WTC11 (cell line): ENCODE data around the gene KIF4B. TPM values are rescaled to one million over a fixed set of nuclear protein-coding genes. Genes with fewer than 3 reads are reported as not detected.

Experiments
- ATAC-seq: fragments of 200-7000 bp; cut with Tn5 transposase; 2 replicates; pipeline ENCODE4 v1.10.0; 2021; ENCODE audit warnings: mild to moderate bottlenecking, moderate library complexity
- Bru-seq: library from RNA; stranded (reverse); fragments of 400-500 nt; gene quantifications from one replicate; lab custom pipeline; 2021; lab: Mats Ljungman, UMichigan
- CTCF ChIA-PET: fragments of 300-600 bp; sonication (Branson Sonifier 250); formaldehyde crosslinking; loops from one replicate; lab custom pipeline; 2021; ENCODE audit warnings: antibody characterized with exemption; lab: Charles Lee
- POLR2A ChIA-PET: fragments of 350-600 bp; sonication (Branson Sonifier 250); formaldehyde crosslinking; loops from one replicate; lab custom pipeline; 2021; ENCODE audit warnings: antibody characterized with exemption; lab: Charles Lee
- DNase-seq: peaks from one replicate; pipeline ENCODE4 v3.0.0; 2021; ENCODE audit warnings: low spot score
- H3K27ac Mint-ChIP-seq: 2 replicates; pipeline ENCODE4 v1.8.0; 2021; ENCODE audit warnings: mixed read lengths
- H3K27me3 Mint-ChIP-seq: 2 replicates; pipeline ENCODE4 v1.8.0; 2021; ENCODE audit warnings: low read depth, mild to moderate bottlenecking, moderate library complexity, mixed read lengths
- H3K36me3 Mint-ChIP-seq: 2 replicates; pipeline ENCODE4 v1.8.0; 2021; ENCODE audit warnings: mixed read lengths
- H3K4me1 Mint-ChIP-seq: 2 replicates; pipeline ENCODE4 v1.8.0; 2022; ENCODE audit warnings: mixed read lengths
- H3K4me3 Mint-ChIP-seq: 2 replicates; pipeline ENCODE4 v1.8.0; 2021; ENCODE audit warnings: mild to moderate bottlenecking, moderate library complexity, mixed read lengths
- H3K9me3 Mint-ChIP-seq: 2 replicates; pipeline ENCODE4 v1.8.0; 2021; ENCODE audit warnings: mixed read lengths
- ATF1 ChIP-seq: sonication (generic); formaldehyde crosslinking; IDR thresholded peaks from 2 replicates; pipeline ENCODE4 v1.8.1; 2023; ENCODE audit warnings: mild to moderate bottlenecking, moderate library complexity, missing genetic modification reagents
- CBFB ChIP-seq: sonication (generic); formaldehyde crosslinking; IDR thresholded peaks from 2 replicates; pipeline ENCODE4 v1.8.1; 2022; ENCODE audit warnings: mild to moderate bottlenecking, low read depth, missing genetic modification reagents
- E2F1 ChIP-seq: sonication (generic); formaldehyde crosslinking; IDR thresholded peaks from 2 replicates; pipeline ENCODE4 v1.8.0; 2022; ENCODE audit warnings: mild to moderate bottlenecking, missing genetic modification reagents
- EMX1 ChIP-seq: fragments of 250-450 bp; sonication (Bioruptor Pico); IDR thresholded peaks from 2 replicates; pipeline ENCODE4 v1.8.0; 2021; ENCODE audit warnings: mild to moderate bottlenecking
- FOXP1 ChIP-seq: sonication (generic); formaldehyde crosslinking; IDR thresholded peaks from 2 replicates; pipeline ENCODE4 v1.8.0; 2022; ENCODE audit warnings: missing genetic modification reagents, mild to moderate bottlenecking, moderate library complexity, borderline replicate concordance
- IRF2 ChIP-seq: sonication (generic); formaldehyde crosslinking; IDR thresholded peaks from 2 replicates; pipeline ENCODE4 v1.8.0; 2022; ENCODE audit warnings: low read depth, missing genetic modification reagents, borderline replicate concordance
- MYBL2 ChIP-seq: sonication (generic); formaldehyde crosslinking; IDR thresholded peaks from 2 replicates; pipeline ENCODE4 v1.8.1; 2023; ENCODE audit warnings: mild to moderate bottlenecking, moderate library complexity, missing genetic modification reagents
- SMAD3 ChIP-seq: sonication (generic); formaldehyde crosslinking; IDR thresholded peaks from 2 replicates; pipeline ENCODE4 v1.8.0; 2022; ENCODE audit warnings: missing genetic modification reagents, mild to moderate bottlenecking, borderline replicate concordance
- TP53 ChIP-seq: sonication (generic); formaldehyde crosslinking; IDR thresholded peaks from 2 replicates; pipeline ENCODE4 v1.8.1; 2023; ENCODE audit warnings: mild to moderate bottlenecking, missing genetic modification reagents
- ZBTB21 ChIP-seq: sonication (generic); formaldehyde crosslinking; IDR thresholded peaks from 2 replicates; pipeline ENCODE4 v1.8.1; 2023; ENCODE audit warnings: mild to moderate bottlenecking, missing genetic modification reagents, borderline replicate concordance
- ZBTB43 ChIP-seq: sonication (generic); formaldehyde crosslinking; IDR thresholded peaks from 2 replicates; pipeline ENCODE4 v1.8.1; 2023; ENCODE audit warnings: mild to moderate bottlenecking, missing genetic modification reagents
- ZNF232 ChIP-seq: sonication (generic); formaldehyde crosslinking; IDR thresholded peaks from 2 replicates; pipeline ENCODE4 v1.8.0; 2022; ENCODE audit warnings: mild to moderate bottlenecking, missing genetic modification reagents
- ZNF396 ChIP-seq: fragments of 250-450 bp; sonication (Bioruptor Pico); IDR thresholded peaks from 2 replicates; pipeline ENCODE4 v1.8.0; 2021; ENCODE audit warnings: mild to moderate bottlenecking, moderate library complexity, borderline replicate concordance
- ZNF416 ChIP-seq: fragments of 250-450 bp; sonication (Bioruptor Pico); IDR thresholded peaks from 2 replicates; pipeline ENCODE4 v1.9.0; 2021; ENCODE audit warnings: mild to moderate bottlenecking, inconsistent platforms
- ZNF423 ChIP-seq: fragments of 250-450 bp; sonication (Bioruptor Pico); IDR thresholded peaks from 2 replicates; pipeline ENCODE4 v2.1.2; 2022; ENCODE audit warnings: mild to moderate bottlenecking, moderate library complexity
- long read RNA-seq, 3 experiments: library from RNA in 1 of 3; library from capped mRNA in 1 of 3; library from polyadenylated mRNA in 1 of 3; unstranded in 2 of 3; stranded (forward) in 1 of 3; transcript quantifications; one replicate each; pipeline ENCODE4 v2.0.0, GENCODE V29; 2021
- total RNA-seq: library from RNA; stranded (reverse); gene quantifications from 3 replicates; pipeline ENCODE4 v1.2.3, GENCODE V29; 2021
- TF ChIP-seq, protein P1 (sequence below): sonication (generic); formaldehyde crosslinking; IDR thresholded peaks from 2 replicates; pipeline ENCODE4 v1.8.0; 2023; ENCODE audit warnings: mild to moderate bottlenecking, missing genetic modification reagents
- TF ChIP-seq, protein P2 (sequence below): fragments of 250-450 bp; sonication (Bioruptor Pico); conservative IDR thresholded peaks from 2 replicates; pipeline ENCODE4 v1.9.0; 2021; ENCODE audit warnings: mild to moderate bottlenecking
- TF ChIP-seq, protein P3 (sequence below): fragments of 250-450 bp; sonication (Bioruptor Pico); IDR thresholded peaks from 2 replicates; pipeline ENCODE4 v2.1.2; 2022; ENCODE audit warnings: mild to moderate bottlenecking, moderate library complexity
- TF ChIP-seq, protein P4 (sequence below): sonication (generic); formaldehyde crosslinking; IDR thresholded peaks from 2 replicates; pipeline ENCODE4 v1.8.1; 2023; ENCODE audit warnings: mild to moderate bottlenecking, moderate library complexity, missing genetic modification reagents

The KIF4B gene, protein sequence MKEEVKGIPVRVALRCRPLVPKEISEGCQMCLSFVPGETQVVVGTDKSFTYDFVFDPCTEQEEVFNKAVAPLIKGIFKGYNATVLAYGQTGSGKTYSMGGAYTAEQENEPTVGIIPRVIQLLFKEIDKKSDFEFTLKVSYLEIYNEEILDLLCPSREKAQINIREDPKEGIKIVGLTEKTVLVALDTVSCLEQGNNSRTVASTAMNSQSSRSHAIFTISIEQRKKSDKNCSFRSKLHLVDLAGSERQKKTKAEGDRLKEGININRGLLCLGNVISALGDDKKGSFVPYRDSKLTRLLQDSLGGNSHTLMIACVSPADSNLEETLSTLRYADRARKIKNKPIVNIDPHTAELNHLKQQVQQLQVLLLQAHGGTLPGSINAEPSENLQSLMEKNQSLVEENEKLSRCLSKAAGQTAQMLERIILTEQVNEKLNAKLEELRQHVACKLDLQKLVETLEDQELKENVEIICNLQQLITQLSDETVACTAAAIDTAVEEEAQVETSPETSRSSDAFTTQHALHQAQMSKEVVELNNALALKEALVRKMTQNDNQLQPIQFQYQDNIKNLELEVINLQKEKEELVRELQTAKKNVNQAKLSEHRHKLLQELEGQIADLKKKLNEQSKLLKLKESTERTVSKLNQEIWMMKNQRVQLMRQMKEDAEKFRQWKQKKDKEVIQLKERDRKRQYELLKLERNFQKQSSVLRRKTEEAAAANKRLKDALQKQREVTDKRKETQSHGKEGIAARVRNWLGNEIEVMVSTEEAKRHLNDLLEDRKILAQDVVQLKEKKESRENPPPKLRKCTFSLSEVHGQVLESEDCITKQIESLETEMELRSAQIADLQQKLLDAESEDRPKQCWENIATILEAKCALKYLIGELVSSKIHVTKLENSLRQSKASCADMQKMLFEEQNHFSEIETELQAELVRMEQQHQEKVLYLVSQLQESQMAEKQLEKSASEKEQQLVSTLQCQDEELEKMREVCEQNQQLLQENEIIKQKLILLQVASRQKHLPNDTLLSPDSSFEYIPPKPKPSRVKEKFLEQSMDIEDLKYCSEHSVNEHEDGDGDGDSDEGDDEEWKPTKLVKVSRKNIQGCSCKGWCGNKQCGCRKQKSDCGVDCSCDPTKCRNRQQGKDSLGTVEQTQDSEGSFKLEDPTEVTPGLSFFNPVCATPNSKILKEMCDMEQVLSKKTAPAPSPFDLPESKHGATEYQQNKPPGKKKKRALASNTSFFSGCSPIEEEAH
- total RNA-seq (0.07 to 0.09 TPM in 2 of 3 replicates, not detected in the other), Bru-seq, nascent RNA (not detected)
- long read RNA-seq, experiment 1 = 0 reads
- long read RNA-seq, experiment 2 = 0 reads
- long read RNA-seq, experiment 3 = 0 reads

GRCh38 chr5:155013526-155013925 lies at the start of gene KIF4B:
Gene KIF4B (plus strand): TSS chr5:155013755. CDS start chr5:155013860, 105 bp downstream.
- H3K4me1 Mint-ChIP-seq = no peaks in the 10 kb centered on the region
- H3K36me3 Mint-ChIP-seq = no peaks in the 10 kb centered on the region
- peaks cover 23% of the 10 kb centered on the region for H3K9me3 Mint-ChIP-seq
- H3K27ac Mint-ChIP-seq = no peak within 1 kb of the TSS
- no peak for DNase-seq
- TF ChIP-seq ZNF396 (CRISPR knock-in tag) = no peak
- TF ChIP-seq, protein P1, sequence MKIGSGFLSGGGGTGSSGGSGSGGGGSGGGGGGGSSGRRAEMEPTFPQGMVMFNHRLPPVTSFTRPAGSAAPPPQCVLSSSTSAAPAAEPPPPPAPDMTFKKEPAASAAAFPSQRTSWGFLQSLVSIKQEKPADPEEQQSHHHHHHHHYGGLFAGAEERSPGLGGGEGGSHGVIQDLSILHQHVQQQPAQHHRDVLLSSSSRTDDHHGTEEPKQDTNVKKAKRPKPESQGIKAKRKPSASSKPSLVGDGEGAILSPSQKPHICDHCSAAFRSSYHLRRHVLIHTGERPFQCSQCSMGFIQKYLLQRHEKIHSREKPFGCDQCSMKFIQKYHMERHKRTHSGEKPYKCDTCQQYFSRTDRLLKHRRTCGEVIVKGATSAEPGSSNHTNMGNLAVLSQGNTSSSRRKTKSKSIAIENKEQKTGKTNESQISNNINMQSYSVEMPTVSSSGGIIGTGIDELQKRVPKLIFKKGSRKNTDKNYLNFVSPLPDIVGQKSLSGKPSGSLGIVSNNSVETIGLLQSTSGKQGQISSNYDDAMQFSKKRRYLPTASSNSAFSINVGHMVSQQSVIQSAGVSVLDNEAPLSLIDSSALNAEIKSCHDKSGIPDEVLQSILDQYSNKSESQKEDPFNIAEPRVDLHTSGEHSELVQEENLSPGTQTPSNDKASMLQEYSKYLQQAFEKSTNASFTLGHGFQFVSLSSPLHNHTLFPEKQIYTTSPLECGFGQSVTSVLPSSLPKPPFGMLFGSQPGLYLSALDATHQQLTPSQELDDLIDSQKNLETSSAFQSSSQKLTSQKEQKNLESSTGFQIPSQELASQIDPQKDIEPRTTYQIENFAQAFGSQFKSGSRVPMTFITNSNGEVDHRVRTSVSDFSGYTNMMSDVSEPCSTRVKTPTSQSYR = no peak
- TF ChIP-seq ZNF416 = no peak
- TF ChIP-seq, protein P2, sequence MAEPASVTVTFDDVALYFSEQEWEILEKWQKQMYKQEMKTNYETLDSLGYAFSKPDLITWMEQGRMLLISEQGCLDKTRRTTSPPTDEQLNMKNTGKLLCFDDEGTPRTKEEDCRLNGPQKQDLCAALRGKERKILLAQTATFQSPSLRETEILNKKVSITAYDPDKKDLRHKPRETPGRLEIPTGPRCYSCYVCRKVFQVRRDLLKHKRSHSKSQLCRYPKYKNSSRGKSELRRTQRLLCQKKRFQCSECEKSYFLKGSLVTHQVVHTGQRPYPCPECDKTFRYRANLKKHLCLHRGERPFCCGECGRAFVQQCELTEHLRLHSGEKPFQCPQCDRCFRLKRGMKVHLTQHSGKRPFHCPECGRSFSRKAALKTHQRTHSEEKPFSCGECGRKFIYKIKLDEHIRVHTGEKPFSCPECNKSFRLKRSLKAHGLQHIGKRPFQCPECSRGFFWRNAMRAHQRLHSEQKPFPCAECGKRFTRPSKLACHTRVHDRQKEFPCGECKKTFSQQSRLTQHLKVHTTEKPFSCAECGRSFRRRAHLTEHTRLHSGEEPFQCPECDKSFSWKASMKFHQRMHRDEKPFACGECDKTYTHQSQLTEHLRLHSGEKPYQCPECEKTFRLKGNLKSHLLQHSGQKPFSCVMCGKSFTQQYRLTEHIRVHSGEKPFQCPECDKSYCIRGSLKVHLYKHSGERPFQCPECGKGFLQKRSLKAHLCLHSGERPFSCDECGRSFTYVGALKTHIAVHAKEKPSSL (CRISPR knock-in tag) = no peak
- TF ChIP-seq IRF2 (CRISPR knock-in tag) = no peak
- TF ChIP-seq MYBL2 = no peak
- no peak for TF ChIP-seq ZBTB21 (CRISPR knock-in tag)
- no peak for TF ChIP-seq CBFB (CRISPR knock-in tag)
- no peak for TF ChIP-seq ZNF232 (CRISPR knock-in tag)
- TF ChIP-seq, protein P3, sequence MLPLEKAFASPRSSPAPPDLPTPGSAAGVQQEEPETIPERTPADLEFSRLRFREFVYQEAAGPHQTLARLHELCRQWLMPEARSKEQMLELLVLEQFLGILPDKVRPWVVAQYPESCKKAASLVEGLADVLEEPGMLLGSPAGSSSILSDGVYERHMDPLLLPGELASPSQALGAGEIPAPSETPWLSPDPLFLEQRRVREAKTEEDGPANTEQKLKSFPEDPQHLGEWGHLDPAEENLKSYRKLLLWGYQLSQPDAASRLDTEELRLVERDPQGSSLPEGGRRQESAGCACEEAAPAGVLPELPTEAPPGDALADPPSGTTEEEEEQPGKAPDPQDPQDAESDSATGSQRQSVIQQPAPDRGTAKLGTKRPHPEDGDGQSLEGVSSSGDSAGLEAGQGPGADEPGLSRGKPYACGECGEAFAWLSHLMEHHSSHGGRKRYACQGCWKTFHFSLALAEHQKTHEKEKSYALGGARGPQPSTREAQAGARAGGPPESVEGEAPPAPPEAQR (CRISPR knock-in tag) = no peak
- TF ChIP-seq ZNF423 (CRISPR knock-in tag) = no peak
- TF ChIP-seq, protein P4, sequence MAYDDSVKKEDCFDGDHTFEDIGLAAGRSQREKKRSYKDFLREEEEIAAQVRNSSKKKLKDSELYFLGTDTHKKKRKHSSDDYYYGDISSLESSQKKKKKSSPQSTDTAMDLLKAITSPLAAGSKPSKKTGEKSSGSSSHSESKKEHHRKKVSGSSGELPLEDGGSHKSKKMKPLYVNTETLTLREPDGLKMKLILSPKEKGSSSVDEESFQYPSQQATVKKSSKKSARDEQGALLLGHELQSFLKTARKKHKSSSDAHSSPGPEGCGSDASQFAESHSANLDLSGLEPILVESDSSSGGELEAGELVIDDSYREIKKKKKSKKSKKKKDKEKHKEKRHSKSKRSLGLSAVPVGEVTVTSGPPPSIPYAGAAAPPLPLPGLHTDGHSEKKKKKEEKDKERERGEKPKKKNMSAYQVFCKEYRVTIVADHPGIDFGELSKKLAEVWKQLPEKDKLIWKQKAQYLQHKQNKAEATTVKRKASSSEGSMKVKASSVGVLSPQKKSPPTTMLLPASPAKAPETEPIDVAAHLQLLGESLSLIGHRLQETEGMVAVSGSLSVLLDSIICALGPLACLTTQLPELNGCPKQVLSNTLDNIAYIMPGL (CRISPR knock-in tag) = no peak
- no peak for TF ChIP-seq EMX1 (CRISPR knock-in tag)
- no peak for TF ChIP-seq ATF1 (CRISPR knock-in tag)
- no peak for TF ChIP-seq FOXP1 (CRISPR knock-in tag)
- no peak for TF ChIP-seq E2F1 (CRISPR knock-in tag)
- TF ChIP-seq ZBTB43 = no peak
- no peak for TF ChIP-seq TP53 (CRISPR knock-in tag)
- no peak for TF ChIP-seq SMAD3 (CRISPR knock-in tag)
- TF ChIP-seq, all 79 proteins: peak for 0
- ChIA-PET POLR2A (no interaction called here), CTCF (no interaction called here)
- H3K4me3 Mint-ChIP-seq = no peak within 1 kb of the TSS
- peaks cover 16% of the 10 kb centered on the region for H3K27me3 Mint-ChIP-seq
- ATAC-seq = no peak
